Neural progenitor cell (in vitro differentiated cells): ENCODE data around the gene MBNL2.

ENCODE experiments used
- CTCF ChIP-seq: fragments of 200-600 bp; sonication (generic); IDR thresholded peaks from 2 replicates; pipeline ENCODE4 v1.5.1; 2017; ENCODE audit warnings: antibody characterized with exemption, mild to moderate bottlenecking
- EZH2 ChIP-seq: fragments of 200-600 bp; sonication (generic); IDR thresholded peaks from 2 replicates; pipeline ENCODE4 v1.6.1; 2017; ENCODE audit warnings: antibody characterized with exemption, mild to moderate bottlenecking, moderate library complexity
- EZH2phosphoT487 ChIP-seq: fragments of 200-600 bp; sonication (generic); IDR thresholded peaks from 2 replicates; pipeline ENCODE4 v1.6.1; 2017; ENCODE audit warnings: antibody characterized with exemption

DNA sequence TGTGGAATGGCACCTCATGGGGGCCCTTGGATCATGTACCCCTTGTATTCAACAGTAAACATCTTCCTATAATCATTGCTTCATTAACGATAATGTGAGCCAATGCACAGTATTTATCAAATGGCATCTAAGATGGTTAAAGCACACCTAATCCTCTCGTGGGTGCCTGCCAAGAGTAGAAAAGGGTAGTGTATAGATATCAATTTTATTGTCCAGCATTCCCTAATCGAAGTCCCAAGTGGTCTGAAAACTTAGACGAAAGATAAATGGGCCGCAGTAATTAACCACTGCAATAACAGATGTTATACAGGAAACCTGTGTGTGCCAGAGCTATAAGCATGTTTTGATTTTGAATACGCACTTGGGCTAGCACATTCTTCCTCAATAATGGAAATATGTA lies 667 bp upstream of the MBNL2 start:
- no peak for TF ChIP-seq CTCF
- no peak for TF ChIP-seq EZH2
- TF ChIP-seq EZH2phosphoT487: no peak
